NCI-H1436 (cell line): ENCODE results near the gene NRXN2.
A peak's percentile ranks its signal among the peaks of the same experiment; 100 is the strongest.

Source experiments
- DNase-seq: peaks from one replicate; lab custom pipeline; 2025; lab: John Stamatoyannopoulos, UW

The NRXN2 gene

GRCh38 chr11:64743591-64744543 lies 20.9 kb upstream of the NRXN2 start, which contains the start of gene RASGRP2:
RASGRP2 (minus strand) TSS chr11:64744142; CDS start chr11:64742866, 1,276 bp downstream.
- no peak for DNase-seq

DNA sequence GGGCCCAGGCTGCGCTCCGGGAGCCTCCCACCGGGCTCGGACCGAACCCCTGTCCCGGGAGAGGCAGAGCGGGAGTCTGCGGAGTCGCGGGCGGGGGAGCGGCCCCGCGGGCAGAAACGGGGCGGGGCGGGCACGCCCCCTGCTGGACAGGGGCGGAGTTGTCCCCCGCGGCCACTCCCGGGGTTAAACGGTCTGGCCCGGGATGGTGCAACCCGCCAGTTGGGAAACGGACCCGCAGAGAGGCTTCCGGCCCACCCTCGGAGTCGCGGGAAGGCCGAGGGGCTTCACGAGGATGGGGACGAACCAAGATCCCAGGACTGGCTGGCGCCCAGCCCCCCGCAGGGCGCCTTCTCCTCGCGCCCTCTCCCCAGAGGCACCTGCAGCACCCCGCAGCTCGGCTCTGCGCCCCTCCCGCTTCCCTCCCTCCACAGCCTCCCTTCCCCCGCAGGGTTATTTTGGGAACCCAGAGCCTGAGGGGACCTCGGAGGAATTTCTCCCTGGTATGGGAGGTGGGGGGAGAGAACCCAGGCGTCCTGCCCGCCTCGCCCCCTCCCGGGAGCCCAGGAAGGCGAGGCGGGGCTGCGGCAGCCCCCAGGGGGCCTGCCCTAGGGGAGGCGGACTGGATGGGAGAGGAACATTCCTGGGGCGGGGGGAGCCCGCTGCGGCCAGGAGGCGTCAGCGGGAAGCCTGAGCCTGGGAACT lies 20.0 kb upstream of the NRXN2 start:
- DNase-seq = peak; percentile 24

GRCh38 chr11:64742087-64742888 lies 19.3 kb upstream of the NRXN2 start:
- DNase-seq = no peak

DNA sequence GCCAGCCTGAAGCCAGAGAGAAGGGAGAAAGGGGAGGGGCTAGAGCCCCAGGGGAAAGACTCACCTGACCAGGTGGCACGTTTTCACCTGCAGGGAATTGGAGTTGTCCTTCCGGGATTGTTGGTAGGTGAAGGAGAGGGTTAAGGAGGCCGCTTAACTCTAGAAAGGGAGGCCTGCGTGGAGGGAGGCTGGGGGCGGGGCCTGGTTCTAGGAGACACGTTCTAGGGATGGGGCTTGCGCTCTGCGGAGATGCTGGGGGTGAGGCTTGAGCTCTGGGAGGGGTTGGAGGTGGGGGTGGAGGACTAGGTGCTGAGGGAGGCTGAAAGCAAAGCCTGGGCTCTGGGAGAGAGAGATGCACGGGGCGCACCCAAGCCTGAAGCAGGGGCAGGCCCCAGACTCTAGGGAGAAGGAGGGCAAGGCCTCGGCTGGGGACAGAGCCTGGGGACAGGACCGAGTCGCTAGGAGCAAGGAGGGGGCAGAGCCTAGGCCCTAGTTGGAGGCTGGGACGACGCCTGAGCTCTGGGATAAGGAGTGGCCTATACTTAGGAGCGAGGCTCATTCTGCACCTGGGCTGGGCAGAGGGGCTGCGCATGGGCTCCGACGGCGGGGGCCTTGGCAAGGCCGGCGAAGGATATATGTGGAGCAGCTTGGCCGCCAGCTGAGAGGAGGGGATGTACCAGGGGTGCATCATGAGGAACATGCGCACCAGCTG lies 18.5 kb upstream of the NRXN2 start:
- no peak for DNase-seq

DNA sequence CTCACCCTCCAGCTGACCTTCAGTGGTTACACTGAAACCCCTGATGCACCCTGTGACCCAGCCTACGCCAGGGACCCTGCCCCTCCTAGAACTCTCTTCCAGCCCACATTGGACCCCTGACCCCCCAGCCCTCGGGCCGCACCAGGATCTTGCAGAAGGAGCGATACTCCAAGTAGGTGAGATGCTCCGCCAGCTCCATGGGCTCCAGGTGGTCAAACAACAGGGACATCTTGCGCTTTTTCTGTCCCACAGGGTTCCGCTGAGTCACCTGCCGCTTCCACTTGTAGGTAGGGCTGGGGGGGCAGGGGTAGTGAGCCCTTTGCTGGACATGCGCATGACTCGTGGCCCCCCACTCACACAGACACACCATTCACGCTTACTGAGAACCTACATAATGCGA lies 16.9 kb upstream of the NRXN2 start:
- no peak for DNase-seq

GRCh38 chr11:64736654-64737053 lies 13.7 kb upstream of the NRXN2 start:
- no peak for DNase-seq

DNA sequence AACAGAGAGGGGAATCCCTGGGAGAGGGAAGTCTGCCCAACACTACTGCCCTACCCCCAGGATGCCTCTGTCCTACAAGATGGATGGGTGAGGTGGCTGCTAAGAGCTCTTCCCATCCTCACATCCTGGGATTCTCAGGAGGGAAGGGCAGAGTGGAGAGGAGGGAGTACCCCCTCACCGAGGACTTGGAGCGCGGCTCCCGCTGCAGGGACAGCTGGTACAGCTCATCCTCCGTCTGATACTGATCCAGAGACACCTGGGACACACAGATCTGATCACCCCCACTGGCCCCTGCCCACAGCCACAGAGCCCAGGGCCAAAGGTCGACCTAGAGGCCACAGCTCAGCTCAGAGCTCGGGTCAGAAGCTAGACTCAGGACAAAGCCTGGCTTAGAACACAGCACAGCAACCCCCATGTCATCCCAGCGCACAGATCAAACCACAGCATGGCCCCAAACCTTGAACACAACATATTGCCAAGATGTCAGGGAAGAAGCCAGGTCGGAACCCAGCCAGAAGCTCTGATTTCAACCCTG lies 12.8 kb upstream of the NRXN2 start:
- DNase-seq = no peak

GRCh38 chr11:64734811-64735724 lies 12.1 kb upstream of the NRXN2 start:
- no peak for DNase-seq

DNA sequence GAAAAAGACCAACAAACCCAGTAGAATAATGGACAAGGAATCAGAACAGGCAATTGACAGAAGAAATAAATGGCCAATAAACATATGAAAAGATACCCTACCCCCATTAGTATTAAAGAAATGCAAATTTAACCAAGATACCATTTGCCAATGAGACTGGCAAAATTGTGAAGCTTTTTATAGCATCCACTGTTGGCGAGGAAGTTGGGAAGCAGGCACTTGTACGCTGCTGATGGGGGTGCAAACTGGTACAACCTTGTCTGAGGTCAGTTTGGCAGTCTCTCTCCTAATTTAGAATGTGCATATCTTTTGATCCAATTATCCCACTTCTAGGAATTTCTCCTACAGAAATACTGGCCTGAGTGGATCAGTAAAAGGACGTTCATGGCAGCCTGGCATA lies 8.6 kb upstream of the NRXN2 start:
- DNase-seq = no peak

- no peak for DNase-seq
Observed at GRCh38 chr11:64729851-64730382, 6.9 kb upstream of the NRXN2 start.

DNA sequence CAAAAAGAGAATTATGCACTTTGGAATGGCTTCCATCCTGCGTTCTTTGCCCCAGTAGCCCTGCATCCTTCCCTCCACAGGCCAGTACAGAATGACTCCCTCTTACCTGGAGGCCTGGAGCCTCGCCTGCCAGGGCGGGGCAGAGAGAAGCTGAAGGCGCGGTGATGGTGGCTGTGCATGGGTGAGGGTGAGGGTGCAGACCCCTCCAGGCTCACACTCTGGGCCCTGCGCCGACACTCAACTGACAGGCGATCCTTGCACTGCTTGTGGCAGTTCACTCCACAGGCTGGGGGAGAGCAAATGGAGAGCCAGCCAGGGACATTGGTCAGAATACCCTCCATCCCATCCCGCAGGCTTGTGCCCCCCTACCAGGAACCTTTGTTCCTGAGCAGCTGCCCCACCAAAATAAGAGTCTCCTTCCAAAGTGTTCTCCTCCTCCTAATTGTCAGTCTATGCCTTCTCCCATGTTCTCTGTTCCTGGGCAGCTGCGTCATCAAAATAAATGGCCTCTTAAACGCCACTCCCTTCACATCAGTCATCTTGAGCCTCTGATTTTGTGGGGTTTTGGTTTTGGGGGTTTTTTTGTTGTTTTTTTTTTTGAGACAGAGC lies 5.9 kb upstream of the NRXN2 start:
- no peak for DNase-seq

GRCh38 chr11:64726867-64727530 lies 4.0 kb upstream of the NRXN2 start:
- DNase-seq = no peak

GRCh38 chr11:64726211-64726641 lies 3.2 kb upstream of the NRXN2 start:
- DNase-seq = no peak

DNA sequence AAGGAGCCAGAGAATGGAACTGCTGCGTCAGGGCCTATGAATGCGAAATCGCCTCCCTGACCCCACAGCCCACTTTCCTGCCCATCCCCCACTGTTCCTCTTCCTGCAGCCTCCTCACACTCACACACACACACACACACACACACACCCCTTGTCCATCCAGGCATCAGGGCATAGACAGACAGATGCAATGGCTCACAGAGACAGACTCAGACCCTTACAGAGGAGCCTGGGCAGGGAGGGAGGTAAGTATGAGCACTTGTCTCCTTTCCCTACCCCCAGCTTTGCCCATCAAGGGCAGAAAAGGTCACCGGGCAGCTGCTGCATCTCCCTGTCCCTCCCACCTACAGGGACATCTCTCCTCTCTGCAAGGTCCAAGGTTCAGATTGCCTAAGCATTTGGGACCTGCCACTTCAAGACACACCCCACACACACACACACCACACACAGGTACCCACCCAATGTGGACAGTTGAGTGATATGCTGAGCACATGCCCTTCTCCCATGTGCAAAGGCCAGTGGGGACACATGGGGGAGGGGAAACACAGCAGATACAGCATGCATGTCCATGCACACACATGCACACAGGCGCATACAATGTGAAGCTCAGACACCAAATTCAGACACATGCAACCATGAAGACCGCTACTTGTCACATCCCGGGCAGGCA lies 2.0 kb upstream of the NRXN2 start:
- DNase-seq = no peak

DNA sequence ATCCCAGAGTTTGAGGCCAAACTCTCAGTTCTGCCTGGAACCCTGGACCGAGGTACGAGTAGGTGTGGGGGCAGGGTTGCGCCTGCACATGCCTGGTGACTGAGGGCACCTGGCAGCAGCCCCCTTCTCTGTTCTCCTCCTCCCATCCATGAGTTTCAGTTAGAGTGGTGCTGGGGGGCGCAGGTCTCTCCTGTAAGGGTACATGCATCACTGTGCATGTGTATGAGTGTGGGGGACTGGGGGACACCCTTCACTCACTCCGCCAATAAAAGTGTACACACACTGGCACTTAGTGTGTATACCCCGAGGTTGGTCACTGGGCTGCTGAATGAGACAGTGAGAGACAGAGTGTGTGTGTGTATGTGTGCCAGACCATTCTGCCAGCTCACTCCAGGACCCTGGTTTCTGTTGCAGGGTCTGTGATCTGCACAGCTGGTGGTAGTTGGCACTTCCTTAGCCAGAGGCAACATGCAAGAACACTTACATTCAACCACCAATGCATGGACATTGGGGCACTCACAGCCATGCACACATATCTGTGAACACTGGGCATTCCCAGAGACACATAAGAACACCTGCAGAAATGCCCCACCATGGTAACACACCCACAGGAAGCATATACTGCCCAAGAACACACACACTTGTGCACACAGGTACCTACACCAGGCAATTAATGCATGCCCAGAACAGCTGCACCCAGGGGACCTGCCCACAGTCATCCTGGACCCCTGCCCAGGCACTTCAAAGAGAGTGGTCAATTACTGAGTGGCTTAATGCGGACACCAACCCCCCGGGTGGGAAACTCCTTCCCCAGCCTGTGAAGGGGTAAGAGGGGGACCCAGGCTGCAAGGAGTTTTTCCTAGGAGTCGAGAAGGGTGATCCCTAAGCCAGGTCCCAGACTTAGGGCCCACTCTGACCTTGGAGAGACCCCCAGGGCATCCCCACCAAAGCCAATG lies 1.2 kb upstream of the NRXN2 start:
- DNase-seq = no peak

GRCh38 chr11:64722141-64723065 lies 594 bp downstream of the NRXN2 start:
- DNase-seq = no peak
